OCI-LY3 (cell line): ENCODE results near the gene USP3.
A peak's percentile ranks its signal among the peaks of the same experiment; 100 is the strongest.
"Not testable (repeated sequence)": the region's sequence is repeated elsewhere in the genome, so short reads cannot be mapped to it uniquely, and the experiment has no call there.

ENCODE experiments used
- H2AFZ ChIP-seq: fragments of 200-600, 300-600 bp; shearing (Covaris generic); 2 replicates; pipeline ENCODE4 v1.6.0; 2014; ENCODE audit warnings: antibody characterized with exemption, low read depth, low read length
- H3K27ac ChIP-seq: fragments of 200-600, 300-600 bp; sonication (generic); 2 replicates; pipeline ENCODE4 v1.5.1; 2014; ENCODE audit warnings: mild to moderate bottlenecking, low read length, moderate library complexity, mixed read lengths
- H3K27me3 ChIP-seq: fragments of 200-600, 300-600 bp; sonication (generic); 2 replicates; pipeline ENCODE4 v1.6.1; 2014; ENCODE audit warnings: low read depth, low read length, mixed read lengths
- H3K36me3 ChIP-seq: fragments of 200-600, 300-600 bp; sonication (generic); replicated peaks from 2 replicates; pipeline ENCODE3; 2014; ENCODE audit warnings: low read depth, low read length, mixed read lengths
- H3K4me1 ChIP-seq: fragments of 300-600, 200-600 bp; sonication (generic); 2 replicates; pipeline ENCODE4 v1.6.1; 2014; ENCODE audit warnings: low read length, mixed read lengths
- H3K4me2 ChIP-seq: fragments of 200-600, 300-600 bp; sonication (generic); 2 replicates; pipeline ENCODE4 v1.6.1; 2014; ENCODE audit warnings: low read length, mixed read lengths
- H3K4me3 ChIP-seq: fragments of 300-600, 200-600 bp; sonication (generic); 2 replicates; pipeline ENCODE4 v1.5.1; 2014; ENCODE audit warnings: antibody characterized with exemption, mild to moderate bottlenecking, low read length, moderate library complexity
- H3K79me2 ChIP-seq: fragments of 300-600, 200-600 bp; shearing (Covaris generic); 2 replicates; pipeline ENCODE4 v1.6.1; 2014; ENCODE audit warnings: mild to moderate bottlenecking, low read length, mixed read lengths
- H3K9ac ChIP-seq: fragments of 300-600, 200-600 bp; shearing (Covaris generic); 2 replicates; pipeline ENCODE4 v1.6.0; 2014; ENCODE audit warnings: mild to moderate bottlenecking, low read length, moderate library complexity
- H3K9me3 ChIP-seq: fragments of 200-600, 300-600 bp; shearing (Covaris generic); 2 replicates; pipeline ENCODE4 v1.6.1; 2014; ENCODE audit warnings: low read length, mixed read lengths; ENCODE audit not compliant: insufficient read depth
- H4K20me1 ChIP-seq: fragments of 200-600, 300-600 bp; sonication (generic); 2 replicates; pipeline ENCODE4 v1.6.1; 2016; ENCODE audit warnings: low read length, mixed read lengths; ENCODE audit not compliant: insufficient read depth
- EZH2phosphoT487 ChIP-seq: fragments of 200-600 bp; shearing (Covaris generic); IDR thresholded peaks from 2 replicates; pipeline ENCODE4 v1.6.1; 2018; ENCODE audit warnings: antibody characterized with exemption, mixed run types, low read depth
- TF ChIP-seq, protein P1 (sequence below): fragments of 200-600, 300-600 bp; sonication (generic); IDR thresholded peaks from 2 replicates; pipeline ENCODE4 v1.5.1; 2014; ENCODE audit warnings: antibody characterized with exemption, low read length, low read depth

USP3 gene

DNA sequence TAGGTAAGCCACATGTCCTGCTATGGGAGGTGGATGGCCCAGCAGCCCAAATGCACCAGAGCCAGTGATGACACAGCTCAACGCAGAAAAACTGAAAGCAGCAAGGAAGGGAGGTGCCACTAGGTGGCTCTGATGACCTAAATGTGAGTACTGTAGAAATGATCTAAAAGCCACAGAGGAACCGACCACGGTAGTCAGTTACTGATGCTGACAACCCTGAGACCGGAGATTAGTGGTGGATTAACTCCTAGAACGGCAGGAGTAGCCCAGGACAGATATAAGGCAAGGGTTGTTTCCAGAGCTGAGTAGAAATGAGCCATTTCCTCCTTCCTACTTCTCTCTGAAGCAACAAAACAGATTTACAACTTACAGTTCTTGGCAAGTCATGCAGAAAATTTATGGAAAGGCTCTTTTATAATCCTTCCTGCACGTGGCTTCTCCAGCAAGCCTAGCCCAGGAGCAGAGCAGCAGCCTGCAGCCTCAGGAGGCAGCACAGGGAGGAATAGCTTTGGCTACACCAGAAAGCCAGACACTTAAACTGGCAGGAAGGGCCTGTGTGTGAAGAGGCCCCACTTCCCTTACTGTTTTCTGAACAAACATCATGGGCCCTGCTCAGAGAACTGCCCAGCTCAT is 105.9 kb downstream of the USP3 start:
- Histone ChIP-seq H4K20me1 (no peaks in the 10 kb centered on the region), H3K27ac (peak overlapping the region; percentile 63), H3K9me3 (no peaks in the 10 kb centered on the region), H3K36me3 (peaks cover 35% of the 10 kb centered on the region), H2AFZ (no peak overlapping the region), H3K4me3 (no peak overlapping the region), H3K9ac (peak overlapping the region; percentile 31; the same call in 1 of the 2 replicates), H3K4me2 (peak overlapping the region; percentile 34), H3K4me1 (peaks cover 29% of the 10 kb centered on the region), H3K27me3 (no peaks in the 10 kb centered on the region), H3K79me2 (no peaks in the 10 kb centered on the region)
- TF ChIP-seq EZH2phosphoT487: no peak
- TF ChIP-seq, protein P1, sequence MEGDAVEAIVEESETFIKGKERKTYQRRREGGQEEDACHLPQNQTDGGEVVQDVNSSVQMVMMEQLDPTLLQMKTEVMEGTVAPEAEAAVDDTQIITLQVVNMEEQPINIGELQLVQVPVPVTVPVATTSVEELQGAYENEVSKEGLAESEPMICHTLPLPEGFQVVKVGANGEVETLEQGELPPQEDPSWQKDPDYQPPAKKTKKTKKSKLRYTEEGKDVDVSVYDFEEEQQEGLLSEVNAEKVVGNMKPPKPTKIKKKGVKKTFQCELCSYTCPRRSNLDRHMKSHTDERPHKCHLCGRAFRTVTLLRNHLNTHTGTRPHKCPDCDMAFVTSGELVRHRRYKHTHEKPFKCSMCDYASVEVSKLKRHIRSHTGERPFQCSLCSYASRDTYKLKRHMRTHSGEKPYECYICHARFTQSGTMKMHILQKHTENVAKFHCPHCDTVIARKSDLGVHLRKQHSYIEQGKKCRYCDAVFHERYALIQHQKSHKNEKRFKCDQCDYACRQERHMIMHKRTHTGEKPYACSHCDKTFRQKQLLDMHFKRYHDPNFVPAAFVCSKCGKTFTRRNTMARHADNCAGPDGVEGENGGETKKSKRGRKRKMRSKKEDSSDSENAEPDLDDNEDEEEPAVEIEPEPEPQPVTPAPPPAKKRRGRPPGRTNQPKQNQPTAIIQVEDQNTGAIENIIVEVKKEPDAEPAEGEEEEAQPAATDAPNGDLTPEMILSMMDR: peak; percentile 90

- Histone ChIP-seq H3K27me3 (no peaks in the 10 kb centered on the region), H2AFZ (no peak overlapping the region), H3K9ac (no peak overlapping the region; the same call in 1 of the 2 replicates), H3K9me3 (no peaks in the 10 kb centered on the region), H4K20me1 (no peaks in the 10 kb centered on the region), H3K4me3 (no peak overlapping the region), H3K4me1 (peaks cover 23% of the 10 kb centered on the region), H3K79me2 (no peaks in the 10 kb centered on the region), H3K4me2 (no peak overlapping the region), H3K36me3 (peaks cover 39% of the 10 kb centered on the region), H3K27ac (peak overlapping the region; percentile 63)
- no peak for TF ChIP-seq EZH2phosphoT487
- TF ChIP-seq, protein P1: no peak
Measured at GRCh38 chr15:63611177-63611576, 106.8 kb downstream of the USP3 start.

DNA sequence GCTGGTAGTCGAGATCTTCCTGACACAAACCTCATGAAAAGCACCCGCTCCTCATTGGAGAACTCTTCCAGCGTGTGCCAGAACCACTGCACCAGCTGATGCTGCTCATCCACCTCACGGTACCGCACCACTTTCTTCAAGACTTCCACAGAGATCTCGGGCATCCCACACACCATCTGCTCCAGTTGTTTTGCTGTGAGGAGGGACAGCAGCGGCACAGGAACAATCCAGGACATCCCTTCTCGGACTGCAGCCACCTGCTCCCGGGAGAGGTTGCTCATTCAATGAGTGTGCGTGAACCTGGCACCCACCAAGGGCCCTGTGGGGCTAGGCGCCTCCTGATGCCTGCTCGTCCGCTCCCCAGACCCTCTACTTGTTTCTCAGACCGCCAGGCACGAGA is 107.9 kb downstream of the USP3 start:
- TF ChIP-seq, protein P1: no peak
- TF ChIP-seq EZH2phosphoT487: no peak
- Histone ChIP-seq H3K4me2 (no peak overlapping the region), H3K4me1 (peaks cover 22% of the 10 kb centered on the region), H3K9ac (no peak overlapping the region), H3K79me2 (no peaks in the 10 kb centered on the region), H3K36me3 (peaks cover 44% of the 10 kb centered on the region), H3K27me3 (no peaks in the 10 kb centered on the region), H3K4me3 (no peak overlapping the region), H3K9me3 (no peaks in the 10 kb centered on the region), H4K20me1 (no peaks in the 10 kb centered on the region), H2AFZ (no peak overlapping the region), H3K27ac (no peak overlapping the region)

GRCh38 chr15:63615935-63616334 is 111.5 kb downstream of the USP3 start:
- Histone ChIP-seq H3K4me3 (no peak overlapping the region), H3K9ac (no peak overlapping the region), H3K79me2 (no peaks in the 10 kb centered on the region), H3K4me2 (no peak overlapping the region), H3K9me3 (no peaks in the 10 kb centered on the region), H3K4me1 (peaks cover 5% of the 10 kb centered on the region), H3K36me3 (peaks cover 23% of the 10 kb centered on the region), H3K27me3 (no peaks in the 10 kb centered on the region), H4K20me1 (no peaks in the 10 kb centered on the region), H2AFZ (no peak overlapping the region), H3K27ac (no peak overlapping the region)
- TF ChIP-seq, protein P1: no peak
- no peak for TF ChIP-seq EZH2phosphoT487

DNA sequence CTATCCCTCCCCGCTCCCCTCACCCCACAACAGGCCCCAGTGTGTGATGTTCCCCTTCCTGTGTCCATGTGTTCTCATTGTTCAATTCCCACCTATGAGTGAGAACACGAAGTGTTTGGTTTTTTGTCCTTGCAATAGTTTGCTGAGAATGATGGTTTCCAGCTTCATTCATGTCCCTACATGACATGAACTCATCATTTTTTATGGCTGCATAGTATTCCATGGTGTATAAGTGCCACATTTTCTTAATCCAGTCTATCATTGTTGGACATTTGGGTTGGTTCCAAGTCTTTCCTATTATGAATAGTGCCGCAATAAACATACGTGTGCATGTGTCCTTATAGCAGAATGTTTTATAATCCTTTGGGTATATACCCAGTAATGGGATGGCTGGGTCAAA is 112.8 kb downstream of the USP3 start:
- not testable (repeated sequence) for H4K20me1 ChIP-seq, H3K79me2 ChIP-seq, H3K27ac ChIP-seq, H3K9me3 ChIP-seq, H3K27me3 ChIP-seq, H3K4me2 ChIP-seq, H3K9ac ChIP-seq, H2AFZ ChIP-seq, H3K4me3 ChIP-seq, H3K4me1 ChIP-seq
- peaks cover 21% of the 10 kb centered on the region for H3K36me3 ChIP-seq

GRCh38 chr15:63617627-63618026 is 113.2 kb downstream of the USP3 start:
- H3K9ac ChIP-seq, H3K79me2 ChIP-seq, H2AFZ ChIP-seq, H4K20me1 ChIP-seq, H3K4me1 ChIP-seq, H3K9me3 ChIP-seq, H3K27ac ChIP-seq, H3K4me3 ChIP-seq, H3K27me3 ChIP-seq, H3K4me2 ChIP-seq: not testable (repeated sequence)
- peaks cover 21% of the 10 kb centered on the region for H3K36me3 ChIP-seq
